DMS53 treated with DMSO at 0.1 percent for 48 hours (cell line): ENCODE results near the gene GGCX.
"Not testable (repeated sequence)": the region's sequence is repeated elsewhere in the genome, so short reads cannot be mapped to it uniquely, and the experiment has no call there.

Experiments used
- DNase-seq: peaks from one replicate; lab custom pipeline; 2025; ENCODE audit not compliant: unreplicated experiment; lab: John Stamatoyannopoulos, UW

The GGCX gene

GRCh38 chr2:85561280-85562212 lies at the start of gene GGCX:
Gene GGCX (minus strand): TSS chr2:85561493. CDS start chr2:85561428, 65 bp downstream.
- DNase-seq: peak; percentile 98

DNA sequence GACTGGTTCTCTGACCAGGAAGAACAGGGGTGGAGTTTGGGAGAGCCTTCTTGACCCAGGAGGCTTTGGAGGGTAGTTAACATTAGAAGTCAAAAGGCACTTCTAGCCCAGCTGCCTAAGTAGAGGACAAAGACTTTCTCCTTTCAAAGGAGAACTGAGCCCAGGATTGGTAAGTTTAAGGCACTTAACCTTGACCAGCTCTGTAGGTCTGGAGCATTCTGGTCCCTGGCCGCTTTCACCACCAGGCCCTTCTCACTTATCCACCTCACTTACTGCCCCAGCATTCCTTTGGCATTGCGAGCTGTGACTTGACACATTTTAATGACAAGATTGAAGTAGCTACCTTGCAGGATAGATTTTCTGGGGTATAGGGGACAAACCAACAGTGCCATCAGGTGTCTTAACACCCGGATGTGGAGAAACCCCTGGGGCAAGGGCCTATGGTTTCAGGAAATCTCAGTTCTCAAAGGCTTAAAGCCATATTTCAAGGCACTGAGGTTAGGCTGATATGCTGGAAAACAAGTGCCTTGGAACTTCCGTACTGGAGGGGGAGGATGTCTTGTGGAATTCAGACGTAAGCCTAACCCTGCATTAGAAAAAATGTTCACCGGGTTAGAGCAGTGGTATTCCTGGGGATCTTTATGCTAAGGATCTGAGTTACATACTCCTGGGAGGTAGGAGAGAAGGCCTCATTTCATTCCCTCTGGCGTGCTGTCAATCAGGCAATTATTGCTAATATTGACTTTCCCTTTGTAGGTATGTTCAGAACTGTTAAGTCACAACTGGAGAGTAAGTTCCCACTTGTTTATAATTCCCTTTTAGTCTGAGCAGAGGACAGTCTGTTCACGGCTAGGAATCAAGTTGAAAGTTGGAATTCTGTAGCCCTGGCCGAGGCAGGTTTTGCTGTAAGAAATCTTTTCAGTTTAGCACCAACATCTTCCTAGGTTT lies 46.2 kb upstream of the GGCX start:
- no peak for DNase-seq

DNA sequence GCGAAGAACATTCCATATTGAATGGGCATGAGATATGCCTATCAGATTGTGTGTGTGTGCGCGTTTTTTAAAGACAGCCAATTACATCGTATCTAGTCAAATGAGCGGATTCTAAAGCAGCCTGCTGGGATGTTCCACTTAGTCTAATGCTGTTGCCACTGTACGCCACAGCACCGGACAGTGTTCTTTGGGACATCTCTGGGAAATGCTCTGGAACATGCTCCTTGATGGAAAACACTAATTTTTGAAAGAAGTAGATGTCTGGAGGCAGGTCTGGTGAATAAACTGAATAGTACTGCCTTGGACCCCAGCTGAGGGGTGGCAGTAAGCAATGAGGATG lies 44.8 kb upstream of the GGCX start:
- DNase-seq: no peak

DNA sequence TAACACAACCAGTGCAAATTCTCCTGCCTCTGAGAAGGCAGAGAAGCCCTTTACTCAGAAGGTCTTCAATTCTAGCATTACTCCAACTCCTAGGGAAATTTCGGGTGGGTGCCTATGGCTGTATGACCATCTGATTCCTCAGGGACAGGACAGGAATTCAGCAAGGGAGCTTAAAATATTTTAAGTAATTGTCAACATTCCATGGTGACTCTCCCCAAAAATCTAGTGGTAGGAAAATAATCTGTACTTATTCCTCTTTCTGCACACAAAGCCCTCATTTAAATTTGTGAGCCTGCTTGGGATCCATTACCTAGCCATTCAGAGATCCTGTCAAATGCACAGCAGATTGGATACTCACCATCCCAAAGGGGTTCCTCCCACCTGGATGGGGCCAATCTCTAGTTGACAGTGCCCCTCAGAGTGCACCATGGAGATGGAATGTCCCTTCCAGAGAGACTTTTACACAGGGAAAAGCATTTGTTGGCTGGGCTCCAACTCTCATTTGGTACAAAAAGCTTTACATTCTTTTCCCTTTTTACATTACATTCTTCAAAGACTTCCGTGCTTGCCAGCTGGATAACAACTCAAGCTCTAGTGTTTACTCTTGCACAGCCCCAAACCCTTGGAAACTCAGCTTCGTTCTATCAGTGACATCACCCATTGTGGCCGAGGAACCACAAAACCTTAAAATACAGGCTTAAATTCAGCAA lies 44.3 kb upstream of the GGCX start:
- DNase-seq: no peak

DNA sequence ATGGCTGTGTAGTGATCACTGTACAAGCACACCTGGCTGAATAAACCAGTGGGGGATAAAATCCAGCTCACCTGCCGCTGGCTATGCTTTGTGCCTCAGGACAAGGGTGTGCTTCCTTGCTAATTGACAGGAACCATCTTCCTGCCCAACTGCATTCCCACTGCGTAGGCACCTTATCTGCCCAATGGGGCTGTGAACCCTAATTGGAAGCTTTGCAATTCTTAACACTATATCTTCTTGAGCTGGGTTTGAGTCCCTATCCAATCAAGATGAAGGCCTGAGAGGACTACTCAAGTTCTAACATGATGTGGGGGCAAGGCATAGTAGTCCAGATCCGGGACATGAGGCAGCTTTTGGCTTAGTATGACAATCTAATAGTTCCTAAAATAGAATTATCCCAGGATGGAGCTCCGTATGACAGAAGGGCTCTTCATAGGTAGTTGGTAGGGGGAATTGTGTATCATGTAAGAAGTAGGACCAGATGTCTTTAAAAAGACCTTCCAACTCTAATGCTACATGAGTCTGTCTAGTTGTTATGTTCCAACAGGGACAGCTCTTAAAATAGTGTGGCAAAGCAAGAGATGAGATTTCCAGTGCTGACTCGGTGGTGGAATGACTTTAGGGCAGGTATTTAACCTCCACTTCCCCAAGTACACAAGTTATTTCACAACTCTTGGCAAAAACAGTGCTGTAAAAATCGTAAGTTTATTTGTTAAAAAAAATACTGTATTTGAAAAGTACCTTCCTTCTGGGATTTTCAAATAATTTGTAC lies 43.5 kb upstream of the GGCX start:
- no peak for DNase-seq

DNA sequence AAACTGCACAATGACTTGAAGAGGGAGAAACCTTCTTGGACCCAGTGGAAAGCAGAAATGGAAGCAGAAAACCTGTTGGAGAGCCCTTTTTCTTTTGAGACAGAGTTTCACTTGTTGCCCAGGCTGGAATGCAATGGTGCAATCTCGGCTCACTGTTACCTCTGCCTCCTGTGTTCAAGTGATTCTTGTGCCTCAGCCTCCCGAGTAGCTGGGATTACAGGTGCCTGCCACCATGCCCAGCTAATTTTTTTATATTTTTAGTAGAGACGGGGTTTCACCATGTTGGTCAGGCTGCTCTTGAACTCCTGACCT lies 42.8 kb upstream of the GGCX start:
- DNase-seq: not testable (repeated sequence)

- peak; percentile 88 for DNase-seq
These were observed 41.4 kb upstream of the GGCX start, which contains the start of gene TMEM150A for GRCh38 chr2:85602476-85603234. Gene TMEM150A (minus strand): TSS chr2:85602698. CDS start chr2:85601948, 750 bp downstream.

DNA sequence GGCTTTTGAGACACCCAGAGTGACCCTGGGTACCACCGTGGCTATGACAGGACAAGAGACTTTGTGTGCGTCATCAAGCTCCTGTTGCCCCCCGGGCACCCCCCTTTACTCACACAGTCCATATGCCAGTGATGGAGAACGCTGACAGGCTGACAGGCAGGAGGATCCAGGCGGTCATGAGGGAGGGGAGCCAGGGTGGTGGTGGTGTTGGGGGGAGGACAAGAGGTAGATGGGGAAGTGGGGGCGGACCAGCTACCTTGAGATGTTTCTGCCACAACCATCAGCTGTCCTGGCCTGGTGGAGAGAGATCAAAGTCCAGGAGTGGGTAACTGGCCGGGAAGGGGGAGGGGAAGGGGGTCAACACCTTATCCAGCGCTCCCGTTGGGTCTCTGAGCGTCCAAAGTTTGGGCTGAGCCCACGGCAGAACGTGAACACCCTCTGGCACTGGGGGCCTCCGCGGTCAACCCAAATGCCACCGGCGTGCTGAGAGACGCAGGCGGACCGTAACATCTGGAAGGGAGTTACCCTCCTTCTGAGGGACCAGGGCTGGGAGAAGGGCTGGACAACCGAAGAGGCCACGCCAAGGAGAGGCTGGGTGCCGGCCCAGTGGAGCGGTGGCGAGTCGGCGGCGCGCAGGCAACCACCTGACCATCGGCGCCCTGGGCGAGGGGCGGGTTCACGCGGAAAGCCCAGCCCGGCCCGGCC lies 40.6 kb upstream of the GGCX start:
- no peak for DNase-seq

- no peak for DNase-seq
These were observed 39.9 kb upstream of the GGCX start for GRCh38 chr2:85600951-85601770.

GRCh38 chr2:85600235-85600575 lies 38.9 kb upstream of the GGCX start:
- no peak for DNase-seq

- no peak for DNase-seq
These were observed 38.4 kb upstream of the GGCX start for GRCh38 chr2:85599468-85600234.

DNA sequence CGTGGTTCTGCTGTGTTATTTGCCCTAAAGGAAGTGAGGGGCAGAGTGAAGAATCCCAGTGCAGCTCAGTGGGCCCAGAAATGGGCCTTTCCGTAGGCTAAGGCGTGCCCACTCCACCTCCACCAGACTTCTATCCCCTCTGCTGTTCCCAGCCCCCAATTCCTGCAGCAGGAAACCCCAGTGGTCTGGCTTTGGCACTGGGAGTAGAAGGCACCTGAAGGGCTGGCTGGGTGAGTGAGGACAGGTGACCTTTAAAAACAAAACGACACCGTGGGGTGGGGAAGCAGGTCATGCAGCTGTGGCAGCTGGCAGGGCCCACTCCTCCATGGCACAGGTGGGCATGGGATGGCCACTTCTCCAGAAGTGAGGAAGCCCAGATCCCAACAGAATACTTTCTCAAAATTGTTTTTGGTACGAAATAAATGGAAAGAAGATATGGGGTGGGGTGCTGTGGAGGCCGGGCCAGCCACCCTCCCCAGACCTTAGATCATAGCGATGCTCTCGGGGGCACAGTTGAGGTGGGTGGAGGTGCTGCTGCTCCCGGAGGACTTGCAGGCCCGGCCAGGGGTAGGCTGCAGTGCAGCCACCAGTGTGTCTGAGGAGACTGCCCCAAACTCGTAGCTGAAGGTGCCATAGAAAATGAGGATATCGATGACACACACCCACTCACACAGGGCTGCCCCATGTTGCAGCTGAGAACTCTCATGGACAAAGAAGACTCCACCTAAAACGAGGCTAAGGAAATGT lies 37.5 kb upstream of the GGCX start:
- DNase-seq: no peak

- no peak for DNase-seq
These were observed 35.9 kb upstream of the GGCX start for GRCh38 chr2:85597241-85597640.

- no peak for DNase-seq
These were observed 35.3 kb upstream of the GGCX start for GRCh38 chr2:85596486-85597143.

- no peak for DNase-seq
These were observed 34.7 kb upstream of the GGCX start for GRCh38 chr2:85596026-85596333.

- peak; percentile 100 for DNase-seq
These were observed 34.2 kb upstream of the GGCX start, which contains the start of gene RNF181 for GRCh38 chr2:85595301-85596025. Gene RNF181 (plus strand): TSS chr2:85595745. CDS start chr2:85595764, 19 bp downstream.
